Naive B cell (primary cell): ENCODE measurements around the gene RPL18A. TPM values are rescaled to one million over a fixed set of nuclear protein-coding genes. Genes with fewer than 3 reads are reported as not detected.

Source experiments
- polyA plus RNA-seq, 6 donors: library from polyadenylated mRNA; unstranded; fragments of 300-500 nt; fragmentation: Illumina TruSeq; gene quantifications; one replicate each; pipeline ENCODE4 v1.2.3, GENCODE V29; 2021; ENCODE audit warnings: low read depth in 6 of 6

RPL18A gene
- polyA plus RNA-seq, 6 donors from 2014 or later: 4,544 to 6,141 (median 5,279) TPM

Other genes starting within 250 kb of the RPL18A start
- gene UNC13A, start 171.6 kb upstream of the RPL18A start, polyA plus RNA-seq: not detected
- gene MAP1S, start 140.4 kb upstream of the RPL18A start, polyA plus RNA-seq: 10 to 100 TPM; 22.4 to 44.0 (median 26.0) TPM
- 10 to 100 TPM; 10.1 to 52.1 (median 25.2) TPM for gene FCHO1, start 108.4 kb upstream of the RPL18A start, polyA plus RNA-seq
- not detected for gene B3GNT3, start 64.8 kb upstream of the RPL18A start, polyA plus RNA-seq
- 1 to 10 TPM in 2 of 6 donors, under 1 TPM in 3, not detected in 1; 0.49 to 1.8 (median 0.89) TPM for gene INSL3, start 38.4 kb upstream of the RPL18A start, polyA plus RNA-seq
- 10 to 100 TPM; 38.5 to 68.7 (median 56.0) TPM for gene JAK3, start 11.9 kb upstream of the RPL18A start, polyA plus RNA-seq
- under 1 TPM in 5 of 6 donors, not detected in 1; 0.07 to 0.80 (median 0.19) TPM for gene SLC5A5, start 12.0 kb downstream of the RPL18A start, polyA plus RNA-seq
- gene CCDC124, start 73.1 kb downstream of the RPL18A start, polyA plus RNA-seq: 10 to 100 TPM; 29.7 to 47.4 (median 32.6) TPM
- gene KCNN1, start 107.2 kb downstream of the RPL18A start, polyA plus RNA-seq: under 1 TPM in 1 of 6 donors, not detected in 5; 0.27 TPM
- 100 to 1,000 TPM in 1 of 6 donors, 10 to 100 TPM in 5; 47.7 to 110 (median 50.8) TPM for gene ARRDC2, start 148.3 kb downstream of the RPL18A start, polyA plus RNA-seq
- 10 to 100 TPM in 1 of 6 donors, 1 to 10 TPM in 5; 5.8 to 15.8 (median 8.1) TPM for gene IL12RB1, start 227.0 kb downstream of the RPL18A start, polyA plus RNA-seq
- 10 to 100 TPM in 5 of 6 donors, 1 to 10 TPM in 1; 9.3 to 20.6 (median 13.3) TPM for gene MAST3, start 237.9 kb downstream of the RPL18A start, polyA plus RNA-seq